Left hindlimb (tissue), 1 donor: ENCODE results near the gene ANKRD37.

Experiments
- DNase-seq: peaks from one replicate; pipeline ENCODE4 v3.0.0-alpha.2; 2018

The ANKRD37 gene

DNA sequence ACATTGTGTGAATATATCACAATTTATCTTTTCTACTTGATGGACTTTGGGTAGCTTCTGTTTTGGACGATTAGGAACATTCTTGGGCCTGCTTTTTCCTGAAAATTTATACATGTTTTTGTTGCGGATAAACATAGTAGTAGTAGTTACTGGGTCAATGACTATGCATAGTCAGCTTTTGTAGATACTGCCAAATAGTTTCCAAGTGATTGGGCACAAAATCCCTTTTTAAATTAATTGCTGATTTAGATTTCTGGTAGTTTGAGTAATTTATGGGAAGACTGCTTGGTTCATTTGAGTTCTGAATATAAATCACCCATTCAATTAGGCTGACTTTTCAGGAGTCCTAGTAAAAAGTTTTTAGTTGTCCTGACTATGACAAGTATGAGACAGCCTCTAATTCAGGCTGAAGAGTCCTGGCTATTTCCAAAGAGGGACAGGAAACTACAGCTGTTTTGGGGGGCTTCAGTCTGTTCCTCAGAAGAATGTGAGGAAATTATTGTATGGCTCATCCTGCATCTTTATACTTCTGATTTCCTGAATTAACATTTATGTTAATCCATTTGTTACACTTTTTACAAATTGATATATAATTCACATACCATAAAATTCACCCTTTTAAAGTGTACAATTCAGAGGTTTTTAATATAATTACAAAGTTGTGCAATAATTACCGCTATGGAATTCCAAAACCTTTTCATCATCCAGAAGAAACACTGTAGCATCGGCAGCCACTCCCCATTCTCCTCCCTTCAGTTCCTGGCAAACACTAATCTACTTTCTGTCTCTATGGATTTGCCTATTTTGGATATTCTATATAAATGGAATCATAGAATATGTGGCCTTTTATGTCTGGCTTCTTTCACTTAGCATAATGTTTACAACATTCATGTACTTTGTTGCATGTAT lies 15.1 kb upstream of the ANKRD37 start:
- DNase-seq = no peak

DNA sequence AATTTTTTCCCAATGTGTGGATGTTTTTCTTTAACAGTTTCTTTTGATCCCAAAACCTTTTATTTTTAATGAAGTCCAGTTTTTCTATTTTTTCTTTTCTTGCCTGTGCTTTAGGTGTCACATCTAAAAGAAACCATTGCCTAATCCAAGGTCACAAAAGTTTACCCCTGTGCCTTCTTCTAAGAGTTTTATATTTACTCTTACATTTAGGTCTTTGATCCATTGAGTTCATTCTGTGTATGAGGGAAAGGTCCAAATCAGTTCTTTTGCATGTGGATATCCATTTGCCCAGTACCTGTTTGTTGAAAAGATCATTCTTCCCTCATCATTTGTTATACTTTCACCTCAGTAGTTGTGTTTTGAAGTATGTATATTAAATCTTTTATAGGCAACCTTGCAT lies 13.9 kb upstream of the ANKRD37 start:
- no peak for DNase-seq

DNA sequence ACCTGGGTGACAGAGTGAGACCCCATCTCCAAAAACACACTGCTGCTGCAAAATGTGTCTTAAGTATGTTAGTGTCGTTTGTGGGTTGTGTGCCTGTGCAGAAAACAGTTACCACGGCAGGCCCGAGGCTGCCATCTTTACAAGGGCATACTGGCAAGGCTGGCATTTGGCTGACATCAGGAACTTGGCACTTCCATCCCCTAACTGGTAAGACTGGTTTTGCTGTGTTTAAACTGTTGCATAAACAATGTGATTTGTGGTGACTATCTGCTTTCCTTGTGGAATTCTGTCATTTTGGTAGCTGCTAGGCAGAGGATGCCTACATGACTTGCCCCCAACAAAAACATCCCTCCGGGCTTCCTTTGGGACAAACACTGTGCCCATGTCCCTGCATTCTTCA lies 13.2 kb upstream of the ANKRD37 start:
- no peak for DNase-seq

DNA sequence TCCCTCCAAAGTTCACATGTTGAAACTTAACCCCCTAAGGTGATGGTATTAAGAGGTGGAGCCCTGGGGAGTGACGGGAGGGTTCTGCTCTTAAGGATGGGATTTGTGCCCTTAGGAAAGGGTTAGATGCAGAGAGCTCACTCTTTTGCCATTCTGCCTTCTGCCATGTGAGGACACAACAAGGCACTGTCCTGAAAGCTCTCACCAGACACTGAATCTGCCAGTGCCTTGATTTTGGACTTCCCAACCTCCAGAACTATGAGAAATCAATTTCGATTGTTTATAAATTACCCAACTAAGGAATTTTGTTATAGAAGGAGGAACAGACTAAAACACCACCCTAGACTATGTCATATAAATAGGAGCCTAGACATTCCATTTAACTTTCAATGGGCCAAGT lies 12.6 kb upstream of the ANKRD37 start:
- no peak for DNase-seq

DNA sequence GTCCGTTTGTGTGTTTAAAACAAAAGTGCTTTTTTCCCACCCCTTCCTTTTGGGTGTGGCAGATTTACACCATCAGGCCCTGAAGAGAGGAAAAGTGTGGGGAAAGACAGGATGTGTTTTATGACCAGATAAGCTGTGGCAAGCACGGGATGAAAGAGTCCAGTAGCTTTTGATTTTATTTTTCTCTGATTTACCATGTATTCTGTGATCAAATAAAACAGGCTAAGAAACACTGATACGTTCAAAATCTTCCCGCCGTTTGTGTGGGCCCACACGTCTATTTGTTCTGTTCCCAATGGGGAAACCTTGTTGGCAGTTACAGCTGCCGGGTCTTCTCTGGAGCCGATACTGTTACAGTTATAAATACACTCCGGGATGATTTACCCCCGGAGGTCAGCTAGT lies 11.7 kb upstream of the ANKRD37 start:
- no peak for DNase-seq

DNA sequence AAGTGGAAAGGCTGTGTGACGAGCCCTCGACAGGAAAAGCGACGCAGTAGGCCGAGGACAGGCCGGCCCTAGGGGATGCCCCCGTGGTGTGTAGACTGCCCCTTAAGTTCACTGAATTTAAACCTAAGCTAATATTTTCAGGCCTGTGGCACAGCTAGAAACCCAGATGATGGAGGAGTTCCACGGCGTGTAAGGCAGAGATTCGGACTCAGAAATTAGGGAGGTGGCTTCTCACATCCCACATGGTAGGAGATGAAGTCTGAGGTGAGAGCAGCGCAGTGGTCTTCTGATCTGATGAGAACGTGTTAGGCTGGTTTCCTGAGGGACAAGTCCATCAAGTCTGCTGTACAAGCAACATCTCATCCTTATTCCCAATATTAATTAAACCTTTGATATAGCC lies 8.7 kb upstream of the ANKRD37 start:
- no peak for DNase-seq

DNA sequence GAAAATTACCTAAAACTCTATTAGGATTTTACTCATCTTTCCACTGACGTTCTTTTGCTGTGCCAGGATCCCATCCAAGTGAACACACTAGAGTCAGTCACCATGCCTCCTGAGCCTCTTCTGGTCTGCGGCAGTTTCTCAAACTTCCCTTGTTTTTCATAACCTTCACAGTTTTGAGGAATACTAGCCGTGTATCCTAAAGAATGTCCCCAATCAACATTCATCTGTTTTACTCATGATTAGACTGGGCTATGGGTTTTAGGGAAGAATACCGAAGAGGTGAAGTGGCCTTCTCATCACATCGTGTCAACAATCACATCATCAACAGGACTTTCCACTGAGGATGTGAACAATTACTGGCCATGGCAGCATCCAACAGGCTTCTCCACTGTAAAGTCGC lies 5.7 kb upstream of the ANKRD37 start:
- no peak for DNase-seq

DNA sequence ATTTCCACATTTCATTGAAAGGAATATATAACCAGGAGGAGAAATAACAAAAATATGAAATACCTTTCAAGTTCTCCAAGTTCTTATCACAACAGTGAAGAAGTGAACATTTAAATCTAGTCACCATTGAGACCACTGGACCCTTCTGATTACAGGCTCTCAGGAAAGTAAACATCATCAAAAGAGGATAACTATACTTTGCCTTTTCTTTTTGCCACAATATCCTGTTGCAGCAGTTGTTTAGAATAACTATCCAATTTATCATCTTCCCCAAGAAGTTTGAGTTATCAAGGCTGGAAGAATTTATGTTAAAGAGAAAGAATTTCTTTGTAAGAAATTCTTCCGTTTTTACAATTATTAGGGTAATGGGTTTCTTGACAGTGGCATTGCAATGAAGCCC lies 4.5 kb upstream of the ANKRD37 start:
- no peak for DNase-seq

DNA sequence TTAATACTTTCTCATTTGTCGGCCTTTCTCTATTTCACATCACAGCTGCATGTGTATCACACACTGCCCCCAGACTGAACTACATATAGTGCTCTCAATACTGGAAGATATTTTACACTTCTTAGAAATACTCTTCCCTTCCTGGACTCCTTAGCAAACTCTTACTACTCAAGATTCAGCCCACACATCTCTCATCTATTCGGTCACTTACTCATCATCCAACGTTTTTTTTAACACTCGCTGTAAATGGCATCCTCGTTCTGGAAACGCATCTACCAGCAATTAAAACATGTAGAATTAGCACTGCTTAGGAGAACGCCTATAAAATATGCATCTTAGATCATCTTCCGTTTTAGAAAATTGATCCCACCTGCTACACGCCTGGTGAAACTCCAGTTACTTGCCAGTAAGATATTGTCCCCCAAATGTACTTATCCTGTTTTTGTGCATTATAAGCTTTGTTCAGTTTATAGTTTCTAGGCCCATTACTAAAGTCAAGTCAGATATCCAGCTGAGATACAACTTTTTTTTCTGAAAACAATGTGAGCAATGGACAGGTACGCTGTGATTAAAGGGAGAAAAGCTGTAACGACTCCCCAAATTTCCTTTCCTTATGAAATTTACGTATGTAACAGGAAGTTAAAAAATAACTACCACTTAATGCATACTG lies 1.9 kb upstream of the ANKRD37 start:
- DNase-seq = no peak

DNA sequence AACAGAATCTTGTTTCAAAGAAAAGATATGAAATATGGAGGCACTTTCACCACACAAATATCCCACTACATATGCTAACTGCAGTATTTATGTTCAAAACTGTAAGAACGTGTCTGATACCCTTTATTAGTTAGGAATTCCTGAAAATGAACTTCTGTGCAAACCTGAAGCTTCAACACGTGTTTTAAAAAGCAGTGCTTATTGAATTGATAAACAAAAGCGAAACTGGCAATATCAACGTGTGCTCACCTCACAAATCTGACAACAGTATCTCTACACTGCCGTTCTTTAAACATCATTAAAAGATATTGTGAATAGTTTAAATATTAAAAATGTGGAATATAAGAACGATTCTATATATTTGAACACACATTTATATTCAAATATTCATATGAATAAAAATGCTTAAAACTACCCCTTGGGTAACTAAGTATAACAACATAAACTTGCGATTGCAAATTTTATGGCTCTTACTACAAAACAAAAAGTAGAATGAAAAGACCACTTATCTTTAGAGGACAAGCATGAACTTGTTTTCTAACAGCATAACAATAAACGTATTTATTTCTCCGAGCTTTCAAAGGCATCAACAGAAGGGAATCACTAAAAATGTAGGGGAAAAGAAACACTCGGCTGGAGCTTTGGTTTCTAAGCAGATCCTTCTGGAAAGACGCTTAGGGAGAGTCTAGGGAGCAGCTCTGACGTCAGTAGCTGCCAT lies 1.2 kb upstream of the ANKRD37 start, which contains the start of gene LRP2BP:
Gene LRP2BP, minus strand, starts transcription at position 687 of the 718 bp plus-strand sequence. CDS start 17,738 bp downstream, outside the sequence.
- no peak for DNase-seq

DNA sequence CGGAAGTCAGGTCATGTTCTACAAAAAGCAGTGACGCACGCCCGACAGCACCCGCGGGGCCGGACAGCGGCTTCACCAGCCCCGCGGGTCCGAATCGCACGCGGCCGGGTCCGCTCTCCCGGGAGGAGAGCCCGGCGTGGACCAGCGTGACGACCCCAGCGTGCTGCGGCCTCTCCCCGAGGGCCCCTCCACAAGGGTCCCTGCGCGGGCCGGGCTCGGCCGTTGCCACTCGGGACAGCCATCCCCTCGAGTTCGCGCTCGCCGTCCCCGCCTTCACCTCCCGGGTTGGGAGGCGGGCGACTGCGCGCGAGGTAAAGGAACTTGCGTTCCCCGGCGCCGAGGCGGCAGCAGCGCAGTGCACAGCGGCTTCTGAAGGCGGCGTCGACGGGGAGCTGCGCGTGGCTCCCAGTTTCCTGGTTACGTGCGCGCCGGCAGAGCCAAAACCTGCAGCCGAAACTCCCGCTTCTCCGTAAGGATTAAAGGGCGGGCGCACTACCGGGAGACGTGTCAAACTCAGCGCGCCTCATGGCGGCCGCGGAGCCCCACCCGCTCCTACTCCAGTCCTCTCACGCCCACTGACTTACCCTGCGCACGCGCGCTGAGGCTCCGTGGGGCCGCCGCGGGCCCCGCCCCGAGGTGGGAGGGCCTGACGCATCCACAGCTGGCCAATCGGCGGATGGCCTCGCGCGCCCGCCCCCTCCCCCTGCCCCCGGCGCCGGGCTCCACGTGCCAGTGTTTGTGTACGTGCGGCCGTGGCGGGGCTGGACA lies 501 bp upstream of the ANKRD37 start:
- DNase-seq = peak; percentile 99

DNA sequence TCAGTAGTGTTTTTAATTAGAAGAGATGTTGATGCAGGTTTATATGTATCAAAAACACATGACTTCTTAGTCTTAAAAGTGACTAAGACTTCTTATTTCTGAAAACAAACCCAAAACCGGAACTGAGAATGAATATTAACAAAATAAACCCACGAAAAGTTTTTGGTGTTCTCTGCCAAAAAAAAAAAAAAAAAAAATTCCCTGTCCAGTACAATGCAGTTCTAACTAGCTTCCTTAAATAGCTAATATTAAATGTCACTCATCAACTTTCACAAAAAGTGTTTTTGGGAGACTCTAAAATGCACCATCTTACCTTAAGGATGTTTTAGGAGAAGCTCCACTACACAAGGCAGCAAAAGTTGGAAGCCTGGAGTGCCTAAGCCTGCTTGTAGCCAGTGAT lies 2.0 kb downstream of the ANKRD37 start:
- DNase-seq = no peak

DNA sequence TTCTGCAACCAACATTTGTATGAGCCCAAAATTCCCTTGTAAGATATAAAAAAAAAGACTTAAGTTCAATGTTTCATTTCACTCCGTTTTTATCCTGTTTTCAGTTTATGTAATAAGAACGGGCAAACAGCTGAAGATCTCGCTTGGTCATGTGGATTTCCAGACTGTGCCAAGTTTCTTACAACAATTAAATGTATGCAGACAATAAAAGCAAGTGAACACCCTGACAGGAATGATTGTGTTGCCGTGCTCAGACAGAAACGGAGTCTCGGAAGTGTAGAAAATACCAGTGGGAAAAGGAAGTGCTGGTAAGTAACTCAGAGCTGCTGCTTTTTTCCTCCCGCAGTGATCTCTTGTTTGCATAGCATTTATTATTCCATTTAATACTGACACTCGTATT lies 2.8 kb downstream of the ANKRD37 start:
- no peak for DNase-seq

DNA sequence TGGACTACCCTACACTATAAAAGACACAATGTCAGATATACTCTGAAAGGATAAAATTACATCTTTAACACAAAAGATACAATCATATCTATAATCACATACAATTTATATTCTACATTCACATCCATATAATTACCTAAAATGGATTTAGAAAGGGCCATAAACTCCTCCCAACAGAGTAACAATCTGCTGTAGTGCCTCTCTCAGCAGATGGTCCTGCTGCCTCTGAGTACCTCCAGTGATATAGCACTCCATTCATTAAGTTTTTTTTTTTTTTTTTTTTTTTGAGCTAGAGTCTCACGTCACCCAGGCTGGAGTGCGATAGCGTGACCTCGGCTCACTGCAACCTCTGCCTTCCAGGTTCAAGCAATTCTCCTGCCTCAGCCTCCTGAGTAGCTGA lies 7.4 kb downstream of the ANKRD37 start:
- no peak for DNase-seq

DNA sequence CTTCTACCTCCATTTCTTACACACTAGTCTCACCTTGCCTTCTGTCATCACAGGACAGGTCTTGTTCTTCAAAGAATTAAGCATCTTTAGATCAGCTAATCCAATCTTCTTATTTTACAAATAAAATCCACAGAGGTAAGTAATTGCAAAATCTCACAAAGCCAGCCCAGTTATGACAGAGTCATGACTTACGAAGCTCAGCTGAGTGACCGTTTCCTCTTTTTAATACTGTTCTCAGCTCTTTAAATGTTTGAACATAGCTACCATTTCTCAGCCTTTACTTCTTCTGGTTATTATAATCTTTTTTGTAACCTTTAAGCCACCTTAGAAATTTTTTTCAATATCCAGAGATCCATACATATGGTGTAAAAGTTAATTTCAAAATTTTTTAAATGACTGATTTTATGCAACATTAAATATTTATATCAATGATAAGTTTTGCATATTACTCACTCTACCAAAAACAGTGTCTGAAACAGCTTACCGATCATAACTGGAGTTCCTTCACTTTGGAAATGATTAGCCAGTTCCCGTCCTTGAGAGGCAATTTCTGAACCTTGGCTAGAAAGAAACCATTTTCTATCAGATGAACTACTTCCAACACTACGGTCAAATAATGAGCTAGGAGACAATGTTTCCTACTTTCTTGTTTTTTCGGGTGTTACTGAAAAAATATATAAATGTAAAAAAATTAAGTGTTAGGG lies 8.8 kb downstream of the ANKRD37 start:
- no peak for DNase-seq

DNA sequence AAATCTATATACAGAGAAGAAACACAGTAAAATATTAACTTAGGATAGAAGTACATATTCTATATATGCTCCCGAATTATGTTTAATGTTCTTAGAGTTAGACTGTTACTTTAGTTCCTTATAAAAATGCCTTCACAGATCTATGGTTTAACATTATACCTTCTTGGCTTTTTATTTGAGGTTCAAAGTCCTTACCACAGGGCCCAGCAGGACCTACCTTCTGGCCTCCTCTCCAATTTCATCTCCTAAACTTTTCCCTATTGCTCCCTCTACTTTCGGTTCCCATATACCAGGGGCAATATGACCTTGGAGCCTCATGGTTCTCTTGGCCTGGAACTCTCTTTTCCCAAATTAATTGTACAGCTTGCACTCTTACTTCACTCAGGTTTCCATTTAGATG lies 11.8 kb downstream of the ANKRD37 start:
- no peak for DNase-seq

DNA sequence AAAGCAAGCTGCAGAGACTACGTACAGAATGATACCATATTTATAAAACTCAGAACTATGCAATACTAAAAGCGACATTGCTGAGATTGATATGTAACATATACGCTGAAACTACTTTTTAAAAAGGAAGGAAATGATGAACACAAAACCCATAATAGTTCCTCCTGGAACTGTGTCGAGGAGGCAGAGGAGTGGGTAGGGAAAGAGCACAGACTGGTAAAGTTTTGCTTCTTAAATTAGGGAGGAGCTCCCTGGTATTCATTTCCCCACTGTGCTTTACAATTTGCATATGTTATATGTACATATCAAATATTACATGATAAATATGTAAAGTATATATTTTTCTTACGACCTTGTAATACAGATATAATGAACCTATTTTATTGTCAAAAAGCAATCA lies 15.2 kb downstream of the ANKRD37 start:
- no peak for DNase-seq

DNA sequence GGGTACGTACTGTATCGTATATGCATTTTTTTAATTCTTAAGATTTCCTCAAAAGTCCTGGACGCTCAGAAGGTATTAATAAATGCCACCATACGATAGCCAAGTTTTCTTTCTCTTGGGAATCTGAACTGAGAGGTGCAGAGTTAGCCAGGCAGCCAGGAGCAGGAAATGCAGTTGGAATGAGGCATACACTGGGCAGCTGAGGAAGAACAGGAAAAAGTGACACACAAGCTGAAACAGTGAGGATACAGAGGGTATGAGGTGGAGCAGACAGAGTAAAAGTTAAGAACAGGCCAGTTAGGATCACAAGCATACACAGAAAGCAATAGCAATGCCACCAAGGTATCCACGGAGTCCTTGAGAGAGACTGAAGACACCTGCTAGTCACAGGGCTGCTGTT lies 15.8 kb downstream of the ANKRD37 start:
- DNase-seq = no peak

DNA sequence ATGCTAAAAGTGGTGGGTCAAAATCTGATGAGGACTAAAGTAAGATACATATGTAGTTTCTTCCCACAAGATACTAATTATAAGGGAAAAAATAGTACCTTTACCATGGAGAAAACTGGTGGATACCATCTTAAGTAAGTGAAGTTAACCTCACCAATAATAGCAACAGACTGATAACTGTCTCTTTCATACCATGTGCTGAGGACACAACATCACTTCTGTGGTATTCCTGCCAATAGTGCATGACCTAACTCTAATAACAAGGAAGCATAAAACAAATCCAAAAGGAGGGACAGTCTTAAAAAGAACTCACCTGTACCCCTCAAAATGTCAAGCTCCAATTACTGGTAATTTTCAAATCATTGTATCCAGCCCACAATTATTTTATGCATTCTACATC lies 20.3 kb downstream of the ANKRD37 start:
- DNase-seq = no peak

DNA sequence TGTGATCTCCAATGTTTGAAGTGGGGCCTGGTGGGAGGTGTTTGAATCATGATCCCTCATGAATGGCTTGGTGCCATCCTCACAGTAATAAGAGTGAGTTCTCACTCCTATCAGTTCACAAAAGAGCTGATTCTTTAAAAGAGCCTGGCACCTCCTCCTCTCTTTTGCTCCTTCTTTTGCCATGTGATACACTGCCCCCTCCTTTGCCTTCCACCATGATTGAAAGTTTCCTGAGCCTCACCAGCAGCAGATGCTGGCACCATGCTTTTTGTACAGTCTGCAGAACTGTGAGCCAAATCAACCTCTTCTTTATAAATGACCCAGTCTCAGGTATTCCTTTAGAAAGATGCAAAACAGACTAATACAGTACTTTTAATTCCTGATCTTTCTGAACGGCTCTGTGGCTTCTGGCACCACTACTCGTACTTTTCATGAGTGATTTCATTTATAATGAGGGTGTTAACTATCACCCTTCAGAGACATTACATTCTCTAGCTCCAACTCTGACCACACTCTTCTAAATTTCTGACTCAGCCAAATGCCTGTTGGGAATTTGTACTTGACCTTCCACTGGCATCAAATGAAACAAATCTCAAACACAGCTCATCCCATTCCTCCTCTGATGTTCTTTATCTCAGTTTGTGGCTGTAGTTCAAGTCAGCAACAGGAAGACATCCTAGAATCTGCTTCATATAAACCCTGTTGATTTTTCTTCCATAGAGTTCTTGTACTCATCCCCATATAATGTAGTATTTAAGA lies 24.9 kb downstream of the ANKRD37 start:
- no peak for DNase-seq

DNA sequence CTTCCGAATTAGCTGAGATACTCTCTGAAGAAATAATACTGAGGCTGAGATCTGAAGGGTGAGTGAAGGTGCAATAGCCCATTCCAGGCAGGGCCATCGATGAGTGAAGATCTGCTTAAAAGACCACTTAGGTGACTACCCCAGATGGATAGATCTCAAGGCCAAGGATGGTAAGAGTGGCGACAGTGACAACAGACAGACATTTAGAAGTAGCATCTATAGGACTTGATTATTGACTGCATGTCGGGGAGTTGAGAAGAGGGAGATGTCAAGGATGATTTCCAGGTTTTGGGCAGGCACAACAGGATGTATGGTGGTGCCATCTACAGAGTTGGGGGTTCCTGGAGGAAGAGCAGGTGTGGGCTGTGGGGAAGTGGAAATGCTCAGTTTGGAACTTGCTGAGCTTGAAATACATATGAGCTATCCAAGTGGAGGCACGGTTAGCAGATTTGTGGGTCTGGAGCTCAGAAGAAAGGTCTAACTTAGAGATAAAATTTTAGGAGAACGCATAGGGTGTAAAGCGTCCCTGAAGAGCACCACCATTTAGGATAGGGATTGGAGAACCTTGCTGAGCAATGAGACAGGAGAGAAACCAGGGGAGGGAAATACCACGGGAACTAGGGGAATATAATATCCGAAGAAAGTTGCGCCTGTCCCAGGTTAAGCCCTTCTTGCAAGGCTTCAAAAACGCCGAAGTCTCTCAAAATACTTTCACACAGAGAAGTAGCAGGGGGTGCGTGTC lies 28.4 kb downstream of the ANKRD37 start:
- no peak for DNase-seq
